ENCODE results near the gene PIK3R1. TPM values are rescaled to one million over a fixed set of nuclear protein-coding genes. Genes with fewer than 3 reads are reported as not detected.

Gene PIK3R1
- total RNA-seq, 2 experiments from 2014 or later, result 75.6 to 97.0 TPM

GRCh38 chr5:68320413-68320986 is 104.9 kb downstream of the PIK3R1 start:
- Mint-ChIP-seq H3K4me3 (no peak overlapping the region), H3K4me1 (peaks cover 7% of the 10 kb centered on the region), H3K27me3 (peaks cover 7% of the 10 kb centered on the region), H3K9me3 (peaks cover 2% of the 10 kb centered on the region), H3K27ac (no peak overlapping the region), H3K36me3 (ENCODE audit: low read depth) (no peaks in the 10 kb centered on the region)
- ChIA-PET POLR2A (no interaction called here), CTCF (interaction anchor here (0.9 to 1.9 kb wide), 3 partner anchors 11 to 33 kb away, joined by 3 to 7 read pairs (median 3); no protein-coding TSS in a partner anchor)
- no peak for DNase-seq

- Mint-ChIP-seq H3K4me3 (no peak overlapping the region), H3K27ac (no peak overlapping the region), H3K36me3 (ENCODE audit: low read depth) (no peaks in the 10 kb centered on the region), H3K4me1 (no peaks in the 10 kb centered on the region), H3K9me3 (peaks cover 2% of the 10 kb centered on the region), H3K27me3 (peaks cover 12% of the 10 kb centered on the region)
- no peak for DNase-seq
- CTCF ChIA-PET, result interaction anchor here (2.1 kb wide), 1 partner anchor 13 kb away, joined by 5 read pairs; no protein-coding TSS in a partner anchor
- POLR2A ChIA-PET, result no interaction called here
Measured at GRCh38 chr5:68325065-68325580, 109.6 kb downstream of the PIK3R1 start.

- peaks cover under 1% of the 10 kb centered on the region for H3K9me3 Mint-ChIP-seq
- POLR2A ChIA-PET, result no interaction called here
- CTCF ChIA-PET, result no interaction called here
Measured at GRCh38 chr5:68329554-68330255, 114.1 kb downstream of the PIK3R1 start.

GRCh38 chr5:68330574-68330973 is 115.0 kb downstream of the PIK3R1 start:
- ChIA-PET CTCF (interaction anchor here (0.6 to 3.0 kb wide), 3 partner anchors 9 to 51 kb away, joined by 3 to 7 read pairs (median 3); no protein-coding TSS in a partner anchor), POLR2A (interaction anchor here (0.6 kb wide), 1 partner anchor 30 kb away, joined by 3 read pairs; no protein-coding TSS in a partner anchor)
- Mint-ChIP-seq H3K27ac (no peak overlapping the region), H3K4me3 (no peak overlapping the region), H3K4me1 (peaks cover 6% of the 10 kb centered on the region), H3K36me3 (ENCODE audit: low read depth) (no peaks in the 10 kb centered on the region), H3K27me3 (peaks cover 16% of the 10 kb centered on the region), H3K9me3 (no peaks in the 10 kb centered on the region)
- no peak for DNase-seq

More at GRCh38 chr5:68329554-68330255, 114.1 kb downstream of the PIK3R1 start:
- DNase-seq, result no peak
- no peak overlapping the region for H3K27ac Mint-ChIP-seq
- H3K4me3 Mint-ChIP-seq, result no peak overlapping the region
- H3K27me3 Mint-ChIP-seq, result peaks cover 16% of the 10 kb centered on the region
- H3K4me1 Mint-ChIP-seq, result peaks cover 6% of the 10 kb centered on the region
- no peaks in the 10 kb centered on the region for H3K36me3 Mint-ChIP-seq (ENCODE audit: low read depth)

GRCh38 chr5:68331192-68332079 is 115.9 kb downstream of the PIK3R1 start:
- DNase-seq, result no peak
- Mint-ChIP-seq H3K4me3 (no peak overlapping the region), H3K27ac (no peak overlapping the region), H3K27me3 (peaks cover 14% of the 10 kb centered on the region), H3K4me1 (peaks cover 6% of the 10 kb centered on the region), H3K36me3 (ENCODE audit: low read depth) (no peaks in the 10 kb centered on the region), H3K9me3 (no peaks in the 10 kb centered on the region)
- POLR2A ChIA-PET, result interaction anchor here (0.6 kb wide), 1 partner anchor 31 kb away, joined by 3 read pairs; no protein-coding TSS in a partner anchor
- CTCF ChIA-PET, result interaction anchor here (1.0 to 3.0 kb wide), 5 partner anchors 9 to 49 kb away, joined by 3 to 7 read pairs (median 3); no protein-coding TSS in a partner anchor

- POLR2A ChIA-PET, result no interaction called here
Measured at GRCh38 chr5:68332080-68332451, 116.5 kb downstream of the PIK3R1 start.

GRCh38 chr5:68332556-68332955 is 117.0 kb downstream of the PIK3R1 start:
- no peak overlapping the region for H3K27ac Mint-ChIP-seq
- H3K27me3 Mint-ChIP-seq, result peaks cover 9% of the 10 kb centered on the region
- peaks cover 6% of the 10 kb centered on the region for H3K4me1 Mint-ChIP-seq
- ChIA-PET POLR2A (no interaction called here), CTCF (interaction anchor here (1.4 to 3.0 kb wide), 3 partner anchors 11 to 48 kb away, joined by 3 to 7 read pairs (median 5); no protein-coding TSS in a partner anchor)
- no peak overlapping the region for H3K4me3 Mint-ChIP-seq
- H3K9me3 Mint-ChIP-seq, result no peaks in the 10 kb centered on the region
- H3K36me3 Mint-ChIP-seq (ENCODE audit: low read depth), result no peaks in the 10 kb centered on the region
- no peak for DNase-seq

More at GRCh38 chr5:68332080-68332451, 116.5 kb downstream of the PIK3R1 start:
- DNase-seq, result no peak
- Mint-ChIP-seq H3K4me3 (no peak overlapping the region), H3K4me1 (peaks cover 6% of the 10 kb centered on the region), H3K9me3 (no peaks in the 10 kb centered on the region), H3K27me3 (peaks cover 13% of the 10 kb centered on the region), H3K27ac (no peak overlapping the region), H3K36me3 (ENCODE audit: low read depth) (no peaks in the 10 kb centered on the region)
- CTCF ChIA-PET, result interaction anchor here (1.2 to 3.0 kb wide), 4 partner anchors 9 to 48 kb away, joined by 3 to 7 read pairs (median 4); no protein-coding TSS in a partner anchor

GRCh38 chr5:68333649-68334552 is 118.3 kb downstream of the PIK3R1 start:
- Mint-ChIP-seq H3K36me3 (ENCODE audit: low read depth) (no peaks in the 10 kb centered on the region), H3K9me3 (no peaks in the 10 kb centered on the region), H3K27ac (no peak overlapping the region), H3K4me3 (no peak overlapping the region), H3K27me3 (peaks cover 4% of the 10 kb centered on the region), H3K4me1 (peaks cover 6% of the 10 kb centered on the region)
- CTCF ChIA-PET, result interaction anchor here (1.0 kb wide), 1 partner anchor 9 kb away, joined by 3 read pairs; no protein-coding TSS in a partner anchor
- POLR2A ChIA-PET, result no interaction called here
- no peak for DNase-seq

GRCh38 chr5:68334553-68334886 is 119.0 kb downstream of the PIK3R1 start:
- ChIA-PET CTCF (interaction anchor here (1.0 kb wide), 2 partner anchors 9 to 13 kb away, joined by 3 read pairs; no protein-coding TSS in a partner anchor), POLR2A (no interaction called here)
- Mint-ChIP-seq H3K4me3 (no peak overlapping the region), H3K36me3 (ENCODE audit: low read depth) (no peaks in the 10 kb centered on the region), H3K4me1 (peaks cover 6% of the 10 kb centered on the region), H3K9me3 (no peaks in the 10 kb centered on the region), H3K27ac (no peak overlapping the region), H3K27me3 (peaks cover 7% of the 10 kb centered on the region)
- no peak for DNase-seq

GRCh38 chr5:68335075-68335474 is 119.5 kb downstream of the PIK3R1 start:
- no peak for DNase-seq
- Mint-ChIP-seq H3K27ac (no peak overlapping the region), H3K36me3 (ENCODE audit: low read depth) (no peaks in the 10 kb centered on the region), H3K9me3 (no peaks in the 10 kb centered on the region), H3K4me1 (peaks cover 6% of the 10 kb centered on the region), H3K4me3 (no peak overlapping the region), H3K27me3 (peaks cover 7% of the 10 kb centered on the region)
- POLR2A ChIA-PET, result no interaction called here
- CTCF ChIA-PET, result interaction anchor here (1.0 kb wide), 1 partner anchor 12 kb away, joined by 3 read pairs; no protein-coding TSS in a partner anchor

GRCh38 chr5:68336200-68336599 is 120.6 kb downstream of the PIK3R1 start:
- H3K36me3 Mint-ChIP-seq (ENCODE audit: low read depth), result no peaks in the 10 kb centered on the region
- POLR2A ChIA-PET, result no interaction called here
- CTCF ChIA-PET, result no interaction called here
- peaks cover 6% of the 10 kb centered on the region for H3K27me3 Mint-ChIP-seq
- no peaks in the 10 kb centered on the region for H3K9me3 Mint-ChIP-seq
- no peak for DNase-seq
- H3K4me3 Mint-ChIP-seq, result no peak overlapping the region
- H3K4me1 Mint-ChIP-seq, result peaks cover 6% of the 10 kb centered on the region
- no peak overlapping the region for H3K27ac Mint-ChIP-seq

- CTCF ChIA-PET, result no interaction called here
- no peak overlapping the region for H3K4me3 Mint-ChIP-seq
Measured at GRCh38 chr5:68337235-68337634, 121.7 kb downstream of the PIK3R1 start.

More at GRCh38 chr5:68337235-68337634, 121.7 kb downstream of the PIK3R1 start:
- H3K27ac Mint-ChIP-seq, result no peak overlapping the region
- POLR2A ChIA-PET, result no interaction called here
- H3K9me3 Mint-ChIP-seq, result no peaks in the 10 kb centered on the region
- H3K4me1 Mint-ChIP-seq, result peaks cover 4% of the 10 kb centered on the region
- no peaks in the 10 kb centered on the region for H3K36me3 Mint-ChIP-seq (ENCODE audit: low read depth)
- no peak for DNase-seq
- H3K27me3 Mint-ChIP-seq, result peaks cover 4% of the 10 kb centered on the region
